ENCODE data around the gene SLC4A3. TPM values are rescaled to one million over a fixed set of nuclear protein-coding genes. Genes with fewer than 3 reads are reported as not detected.

The SLC4A3 gene
- total RNA-seq, 2 donors from 2014 or later = 0.47 to 0.72 TPM

DNA sequence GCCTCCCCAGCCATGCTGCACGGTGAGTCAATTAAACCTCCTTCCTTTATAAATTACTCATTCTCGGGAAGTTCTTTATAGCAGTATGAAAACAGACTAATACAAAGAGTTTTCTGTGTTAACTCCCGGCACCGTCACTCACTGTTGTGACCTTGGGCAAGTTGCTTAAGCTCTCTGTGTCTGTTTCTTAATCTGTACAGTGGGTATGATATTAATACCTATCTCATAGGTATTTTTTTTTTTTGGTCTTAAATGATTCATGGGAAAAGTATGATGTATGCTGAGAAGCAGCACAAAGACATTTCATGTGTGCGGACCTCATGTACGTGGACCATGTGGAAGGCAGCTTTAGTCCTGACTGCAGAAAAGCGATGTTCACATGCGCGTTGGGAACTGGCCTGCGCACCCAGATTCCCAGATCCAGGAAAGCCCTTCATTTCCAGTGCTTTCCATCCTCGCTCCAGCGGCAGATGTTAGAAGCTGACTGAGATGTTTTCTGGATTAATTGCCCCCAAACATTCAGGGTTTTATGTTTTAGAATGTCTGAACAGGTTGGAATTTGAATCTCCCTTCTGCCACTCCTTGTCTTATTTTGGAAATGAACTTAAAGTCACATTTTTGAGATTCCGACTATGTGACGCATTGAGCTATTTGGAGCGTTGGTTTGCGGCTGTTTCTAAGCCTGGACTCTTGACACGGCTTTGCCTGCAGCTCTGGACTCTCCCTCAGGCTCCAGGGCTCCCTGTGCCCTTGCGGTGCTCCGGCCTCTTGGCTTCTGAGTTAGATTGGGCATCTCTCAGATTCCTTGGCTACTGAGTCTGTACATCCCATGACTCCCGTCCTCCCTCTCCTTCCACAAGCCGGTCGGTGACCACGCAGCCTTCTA lies 61.4 kb downstream of the SLC4A3 start:
- intact Hi-C loops (cut with DNase I) = loop anchor here (5.0 kb wide), 2 partner anchors 47 to 147 kb away; partner anchors contain the start of genes CHPF and TMEM198
- TF ChIP-seq CTCF (IDR thresholded peaks at IDR 0.05) = no peak
- Histone ChIP-seq H3K27ac (no peak overlapping the region), H3K27me3 (peaks cover 7% of the 10 kb centered on the region), H3K36me3 (no peaks in the 10 kb centered on the region), H3K4me1 (no peaks in the 10 kb centered on the region), H3K9me3 (no peaks in the 10 kb centered on the region), H3K4me3 (no peak overlapping the region), H3K9ac (ENCODE audit: low read depth in 2 of 2, low read length in 2 of 2) (no peak overlapping the region)
- DNase-seq = no peak

DNA sequence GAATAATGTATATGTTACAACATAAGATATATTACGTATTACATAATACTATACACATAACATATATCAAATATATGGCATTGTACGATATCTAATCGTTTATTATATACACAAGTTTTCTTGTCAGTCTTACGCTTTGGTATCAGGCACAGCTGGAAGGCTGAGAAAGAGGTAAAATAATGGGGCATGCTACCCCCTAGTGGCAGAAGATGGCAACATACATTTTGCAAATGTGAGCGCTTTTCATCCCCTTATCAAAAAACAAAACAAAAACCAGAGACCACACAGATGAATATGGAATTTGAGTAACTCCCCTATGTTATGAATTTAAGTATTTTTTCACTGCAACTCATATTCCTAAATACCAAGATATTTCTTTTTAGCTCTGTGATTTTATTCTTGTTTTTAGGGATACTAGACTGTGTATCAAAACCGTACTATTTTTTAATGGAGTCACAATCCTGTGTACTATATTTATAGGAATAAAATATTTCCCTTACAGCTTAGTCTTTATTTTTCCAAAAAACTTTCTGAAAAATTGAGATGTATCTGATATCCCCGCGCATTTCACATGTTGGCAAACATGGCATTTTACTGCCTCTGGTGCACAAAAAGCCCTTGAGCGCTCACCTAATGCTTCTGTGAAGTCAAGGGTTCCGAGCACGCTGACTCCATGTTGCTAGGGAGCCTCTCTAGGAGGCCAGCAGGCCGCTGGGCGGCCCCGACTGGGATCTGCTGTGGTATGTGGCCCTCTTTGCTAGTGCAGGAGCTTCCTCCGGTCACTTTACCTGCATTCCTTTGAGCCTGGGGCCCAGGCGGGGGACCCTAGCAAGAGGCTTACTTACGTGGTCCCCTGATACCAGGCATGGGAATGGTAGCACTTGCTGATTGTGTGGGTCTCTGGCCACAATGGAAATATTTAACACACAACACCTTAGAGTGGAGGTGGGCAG lies 62.5 kb downstream of the SLC4A3 start:
- no peaks in the 10 kb centered on the region for H3K4me1 ChIP-seq
- no peak overlapping the region for H3K27ac ChIP-seq
- H3K4me3 ChIP-seq = no peak overlapping the region
- intact Hi-C loops (cut with DNase I) = loop anchor here (5.0 kb wide), 2 partner anchors 48 to 148 kb away; partner anchors contain the start of genes CHPF and TMEM198
- peak; percentile 71 for TF ChIP-seq CTCF (IDR thresholded peaks at IDR 0.05)
- H3K36me3 ChIP-seq = no peaks in the 10 kb centered on the region
- no peaks in the 10 kb centered on the region for H3K9me3 ChIP-seq
- no peak overlapping the region for H3K9ac ChIP-seq (ENCODE audit: low read depth in 2 of 2, low read length in 2 of 2)
- peaks cover 8% of the 10 kb centered on the region for H3K27me3 ChIP-seq
- peak; percentile 51 for DNase-seq

DNA sequence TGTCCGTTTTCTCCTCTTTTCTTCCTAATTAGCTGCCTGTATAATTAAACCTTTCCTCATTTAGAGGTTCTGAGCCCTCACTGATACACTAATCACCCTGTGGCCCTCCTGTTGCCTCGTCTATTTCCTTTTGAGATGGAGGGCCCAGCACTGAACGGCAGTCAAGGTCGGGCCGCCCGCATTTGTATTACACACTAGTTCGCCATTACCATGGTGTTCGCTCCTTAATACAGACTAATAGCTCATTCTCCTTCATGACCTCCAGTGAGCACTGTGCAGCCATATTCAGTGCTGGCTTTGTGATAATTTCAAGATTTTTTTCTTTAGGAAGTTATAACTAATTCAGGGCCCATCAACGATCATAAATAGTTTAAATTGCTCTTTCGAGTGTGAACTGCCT lies 64.1 kb downstream of the SLC4A3 start:
- intact Hi-C loops (cut with DNase I) = no loop called here
- Histone ChIP-seq H3K9ac (ENCODE audit: low read depth in 2 of 2, low read length in 2 of 2) (no peak overlapping the region), H3K27ac (no peak overlapping the region), H3K4me3 (no peak overlapping the region), H3K27me3 (peaks cover 8% of the 10 kb centered on the region), H3K36me3 (no peaks in the 10 kb centered on the region), H3K4me1 (no peaks in the 10 kb centered on the region), H3K9me3 (no peaks in the 10 kb centered on the region)
- DNase-seq = no peak
- TF ChIP-seq CTCF (IDR thresholded peaks at IDR 0.05) = no peak

Other genes starting within 250 kb of the SLC4A3 start
- gene DNPEP, start 239.7 kb upstream of the SLC4A3 start, total RNA-seq = 10 to 100 TPM; 96.1 to 96.7 TPM
- gene DES, start 209.3 kb upstream of the SLC4A3 start, total RNA-seq = 100 to 1,000 TPM in 1 of 2 donors, 10 to 100 TPM in 1; 24.0 to 917 TPM
- 10 to 100 TPM in 1 of 2 donors, 1 to 10 TPM in 1; 6.2 to 19.3 TPM for gene SPEG, start 192.8 kb upstream of the SLC4A3 start, total RNA-seq
- 10 to 100 TPM; 49.7 to 86.1 TPM for gene GMPPA, start 128.7 kb upstream of the SLC4A3 start, total RNA-seq
- gene ASIC4, start 113.1 kb upstream of the SLC4A3 start, total RNA-seq = under 1 TPM in 1 of 2 donors, not detected in 1; 0.12 TPM
- 10 to 100 TPM; 43.1 to 43.5 TPM for gene CHPF, start 83.8 kb upstream of the SLC4A3 start, total RNA-seq
- 1 to 10 TPM; 1.7 to 2.9 TPM for gene TMEM198, start 83.6 kb upstream of the SLC4A3 start, total RNA-seq
- 10 to 100 TPM in 1 of 2 donors, 1 to 10 TPM in 1; 9.9 to 13.2 TPM for gene OBSL1, start 56.1 kb upstream of the SLC4A3 start, total RNA-seq
- gene INHA, start 55.3 kb upstream of the SLC4A3 start, total RNA-seq = not detected
- gene STK11IP, start 29.8 kb upstream of the SLC4A3 start, total RNA-seq = 10 to 100 TPM; 25.4 to 42.7 TPM

All from colonic mucosa (tissue), 4 donors.